Left cardiac atrium (tissue), 4 donors: ENCODE measurements around the gene STAT1. TPM values are rescaled to one million over a fixed set of nuclear protein-coding genes. Genes with fewer than 3 reads are reported as not detected.

ENCODE experiments used
- ATAC-seq, 2 donors: fragments of 200-7000 bp; cut with Tn5 transposase; one replicate each; pipeline ENCODE4 v1.9.1; 2020; ENCODE audit warnings: mild to moderate bottlenecking in 2 of 2, moderate library complexity in 2 of 2
- DNase-seq: peaks from one replicate; pipeline ENCODE4 v3.0.0-alpha.2; 2020
- intact Hi-C, 2 donors: fragments of 100-400 bp; cut with DNase I; formaldehyde crosslinking; loops; one replicate each; pipeline versions ENCODE4 v1.14.1 to v1.15.1; 2022 to 2023
- total RNA-seq, 2 donors: library from RNA; stranded (reverse); fragmentation: NEBNext Ultra II Directional; extraction: Animal tissue kit (Norgen Biotek cat#: 25700); gene quantifications; one replicate each; pipeline ENCODE4 v1.2.1, GENCODE V29; 2021
- donor health status: DM: no; HTN: yes; CAD: no.
- donor health status: DM: no; HTN: yes; CAD: no; lungs with severe emphysema.
- donor health status: DM: yes; HTN: yes; CAD: no.
- donor health status: Dilated cardiomyopathy.

Gene STAT1
- total RNA-seq, 2 donors from 2014 or later, result 37.3 to 76.7 TPM

- DNase-seq (no peak), ATAC-seq (no peak)
- intact Hi-C loops, result no loop called here
Observed at GRCh38 chr2:190947141-190947540, 66.8 kb downstream of the STAT1 start.

- no peak for DNase-seq
- no peak for ATAC-seq
- intact Hi-C loops, result no loop called here
Observed at GRCh38 chr2:190943706-190944105, 70.3 kb downstream of the STAT1 start.

- no peak for ATAC-seq
- intact Hi-C loops, result no loop called here
Observed at GRCh38 chr2:190942697-190943096, 71.3 kb downstream of the STAT1 start.

GRCh38 chr2:190941571-190941970 lies 72.4 kb downstream of the STAT1 start:
- ATAC-seq (no peak), DNase-seq (no peak)
- intact Hi-C loops, result no loop called here

More at GRCh38 chr2:190942697-190943096, 71.3 kb downstream of the STAT1 start:
- no peak for DNase-seq

- ATAC-seq, result no peak
- intact Hi-C loops, result no loop called here
- no peak for DNase-seq
Observed at GRCh38 chr2:190940454-190940853, 73.5 kb downstream of the STAT1 start.

GRCh38 chr2:190938771-190939335 lies 75.1 kb downstream of the STAT1 start:
- intact Hi-C loops, result no loop called here
- DNase-seq (no peak), ATAC-seq (no peak)

- intact Hi-C loops, result no loop called here
- ATAC-seq, result no peak
Observed at GRCh38 chr2:190935054-190935453, 78.9 kb downstream of the STAT1 start.

GRCh38 chr2:190933361-190933760 lies 80.6 kb downstream of the STAT1 start:
- intact Hi-C loops, result no loop called here
- DNase-seq (no peak), ATAC-seq (no peak)

More at GRCh38 chr2:190935054-190935453, 78.9 kb downstream of the STAT1 start:
- no peak for DNase-seq

- ATAC-seq (no peak), DNase-seq (no peak)
- intact Hi-C loops, result no loop called here
Observed at GRCh38 chr2:190932514-190932913, 81.5 kb downstream of the STAT1 start.

GRCh38 chr2:190930411-190930810 lies 83.6 kb downstream of the STAT1 start:
- no peak for ATAC-seq
- DNase-seq, result no peak
- intact Hi-C loops, result no loop called here

GRCh38 chr2:190929919-190930318 lies 84.1 kb downstream of the STAT1 start:
- no peak for DNase-seq
- intact Hi-C loops, result no loop called here
- no peak for ATAC-seq

- ATAC-seq (no peak), DNase-seq (no peak)
- intact Hi-C loops, result no loop called here
Observed at GRCh38 chr2:190927301-190927700, 86.7 kb downstream of the STAT1 start.

- DNase-seq (no peak), ATAC-seq (peak in 1 of 2 donors; percentile 80)
- intact Hi-C loops, result no loop called here
Observed at GRCh38 chr2:190922376-190922775, 91.6 kb downstream of the STAT1 start.

GRCh38 chr2:190920085-190920484 lies 93.9 kb downstream of the STAT1 start:
- DNase-seq (no peak), ATAC-seq (no peak)
- intact Hi-C loops, result no loop called here

Other genes starting within 250 kb of the STAT1 start
- gene GLS, start 133.3 kb downstream of the STAT1 start, total RNA-seq, result 10 to 100 TPM; 81.8 to 92.6 TPM
- 10 to 100 TPM; 11.6 to 22.9 TPM for gene STAT4, start 136.8 kb upstream of the STAT1 start, total RNA-seq
- 10 to 100 TPM; 18.6 to 26.3 TPM for gene MYO1B, start 231.2 kb upstream of the STAT1 start, total RNA-seq